K562 (cell line): Measurements from ENCODE around the gene KDM2B. TPM values are rescaled to one million over a fixed set of nuclear protein-coding genes. Genes with fewer than 3 reads are reported as not detected.

Source experiments
- ARID3A ChIP-seq: IDR thresholded peaks from 2 replicates; pipeline ENCODE4 v1.6.1; 2012; ENCODE audit warnings: low read depth, low read length, improper control_type of control experiment, borderline replicate concordance
- CXXC5 ChIP-seq: fragments of 250-450 bp; sonication (Bioruptor Pico); IDR thresholded peaks from 2 replicates; pipeline ENCODE4 v1.8.0; 2022; ENCODE audit warnings: inconsistent platforms, mild to moderate bottlenecking, moderate library complexity
- ETS2 ChIP-seq: IDR thresholded peaks from 2 replicates; pipeline ENCODE4 v1.6.1; 2016; ENCODE audit warnings: borderline replicate concordance, missing genetic modification characterization, mild to moderate bottlenecking, moderate library complexity, missing compliant biosample characterization; ENCODE audit not compliant: poor library complexity, severe bottlenecking
- GTF2F1 ChIP-seq: IDR thresholded peaks from 2 replicates; pipeline ENCODE4 v1.6.1; 2011; ENCODE audit warnings: low read depth, low read length, improper control_type of control experiment
- HNRNPUL1 ChIP-seq: fragments of 200-400 bp; formaldehyde crosslinking; IDR thresholded peaks from 2 replicates; pipeline ENCODE4 v1.6.1; 2017; ENCODE audit warnings: low read length
- KLF6 ChIP-seq: fragments of 250-450 bp; sonication (Bioruptor Pico); IDR thresholded peaks from 2 replicates; pipeline ENCODE4 v1.4.0; 2020; ENCODE audit warnings: mild to moderate bottlenecking, moderate library complexity, borderline replicate concordance
- NBN ChIP-seq: fragments of 450-650 bp; IDR thresholded peaks from 2 replicates; pipeline ENCODE4 v1.6.1; 2016; ENCODE audit warnings: low read depth, mild to moderate bottlenecking
- YBX1 ChIP-seq: fragments of 450-650 bp; IDR thresholded peaks from 2 replicates; pipeline ENCODE4 v1.7.1; 2016; ENCODE audit warnings: mild to moderate bottlenecking
- YY1 ChIP-seq, 3 experiments: IDR thresholded peaks; 2 replicates each; pipeline ENCODE4 v1.6.1; 2011; ENCODE audit warnings: low read length in 2 of 3, mild to moderate bottlenecking in 2 of 3, moderate library complexity in 2 of 3, borderline replicate concordance in 1 of 3, control low read depth in 1 of 3, low read depth in 1 of 3; ENCODE audit not compliant: insufficient read depth in 3 of 3, insufficient replicate concordance in 2 of 3, control insufficient read depth in 1 of 3, insufficient read length in 1 of 3; ENCODE audit errors: extremely low read depth in 1 of 3
- ZBTB49 ChIP-seq: sonication (generic); formaldehyde crosslinking; IDR thresholded peaks from 2 replicates; pipeline ENCODE4 v1.8.0; 2022; ENCODE audit warnings: missing genetic modification reagents, mild to moderate bottlenecking, borderline replicate concordance
- ZFP1 ChIP-seq: fragments of 450-650 bp; formaldehyde crosslinking; IDR thresholded peaks from 2 replicates; pipeline ENCODE4 v1.4.0; 2020; ENCODE audit warnings: mild to moderate bottlenecking, mixed read lengths
- ZNF41 ChIP-seq: fragments of 250-450 bp; sonication (Bioruptor Pico); conservative IDR thresholded peaks from 2 replicates; pipeline ENCODE4 v1.4.0; 2020; ENCODE audit warnings: mild to moderate bottlenecking
- ZSCAN32 ChIP-seq: fragments of 450-650 bp; formaldehyde crosslinking; IDR thresholded peaks from 2 replicates; pipeline ENCODE4 v1.4.0; 2020; ENCODE audit warnings: mild to moderate bottlenecking, moderate library complexity
- polyA plus RNA-seq, 8 experiments: library from polyadenylated mRNA; depleted of rRNA in 4 of 8; stranded (reverse) in 5 of 8; unstranded in 3 of 8; fragments of >200 nt; fragmentation: Nextera tagmentation in 2 of 8; fragmentation: Illumina TruSeq in 1 of 8; extraction: Ambion mirVana in 2 of 8; extraction: Trizol in 1 of 8; gene quantifications; 2 replicates each; pipeline versions ENCODE4 v1.2.1 to v1.2.3, GENCODE V29; 2011 to 2014; ENCODE audit warnings: inconsistent platforms in 1 of 8, missing spikeins in 1 of 8
- total RNA-seq, 7 experiments: library from RNA; depleted of rRNA in 6 of 7; stranded (reverse); fragments of >200 nt in 6 of 7; fragmentation: Illumina TruSeq in 2 of 7; extraction: Trizol in 2 of 7; gene quantifications; 2 replicates each; pipeline versions ENCODE4 v1.2.1 to v1.2.3, GENCODE V29; 2011 to 2021; ENCODE audit warnings: low replicate concordance in 1 of 7
- TF ChIP-seq, protein P1 (sequence below): fragments of 450-650 bp; IDR thresholded peaks from 2 replicates; pipeline ENCODE4 v1.6.1; 2017; ENCODE audit warnings: antibody characterized with exemption, mild to moderate bottlenecking
- TF ChIP-seq, protein P2 (sequence below): fragments of 250-450 bp; sonication (Bioruptor Pico); IDR thresholded peaks from 2 replicates; pipeline ENCODE4 v1.5.0; 2021; ENCODE audit warnings: mild to moderate bottlenecking, borderline replicate concordance

KDM2B gene
- total and polyA plus RNA-seq, 9 of the 15 experiments (the other 6 are each of a cell fraction or from before 2014, with no cell fraction given), result 7.4 to 50.5 (median 22.5) TPM

DNA sequence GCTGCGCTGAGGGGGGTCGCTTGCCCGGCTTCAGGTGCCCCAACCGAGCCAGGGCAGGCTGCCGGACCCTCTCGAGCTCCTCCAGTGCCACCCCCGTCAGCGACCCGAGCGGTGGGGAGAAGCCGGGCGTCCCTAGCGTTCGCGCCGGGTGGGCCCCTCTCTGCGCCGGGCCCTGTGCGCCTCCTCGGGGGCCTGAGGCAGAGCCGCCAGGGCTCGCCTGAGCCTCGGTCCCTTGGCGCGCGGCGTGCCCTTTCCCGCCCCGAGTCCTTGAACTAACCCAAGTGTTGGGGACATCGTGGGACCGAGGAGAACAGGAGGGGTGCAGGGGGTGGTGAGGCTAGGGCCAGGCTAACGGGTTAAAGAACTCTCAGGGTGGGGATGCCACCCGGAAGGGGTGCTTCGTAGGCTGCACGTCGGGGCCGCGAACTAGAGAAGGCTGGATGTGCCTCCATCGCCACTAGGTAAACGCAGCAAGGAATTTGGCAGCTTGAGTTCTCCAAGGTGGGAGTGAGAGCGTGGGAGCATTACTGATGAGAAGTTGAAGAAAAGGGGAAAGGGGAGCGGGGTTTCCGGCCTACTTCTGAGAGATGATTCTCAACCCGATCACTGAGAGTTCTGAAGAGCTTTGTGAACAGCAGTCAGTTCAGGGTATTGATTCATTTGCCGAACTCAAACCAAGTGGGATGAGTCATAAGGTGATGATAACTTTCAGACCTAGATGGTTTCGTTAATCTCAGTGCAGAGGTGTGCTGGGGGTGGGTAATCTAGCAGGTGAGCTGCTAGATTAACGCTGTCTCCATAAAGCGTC lies 180.3 kb downstream of the KDM2B start (continued):
- TF ChIP-seq, protein P1, sequence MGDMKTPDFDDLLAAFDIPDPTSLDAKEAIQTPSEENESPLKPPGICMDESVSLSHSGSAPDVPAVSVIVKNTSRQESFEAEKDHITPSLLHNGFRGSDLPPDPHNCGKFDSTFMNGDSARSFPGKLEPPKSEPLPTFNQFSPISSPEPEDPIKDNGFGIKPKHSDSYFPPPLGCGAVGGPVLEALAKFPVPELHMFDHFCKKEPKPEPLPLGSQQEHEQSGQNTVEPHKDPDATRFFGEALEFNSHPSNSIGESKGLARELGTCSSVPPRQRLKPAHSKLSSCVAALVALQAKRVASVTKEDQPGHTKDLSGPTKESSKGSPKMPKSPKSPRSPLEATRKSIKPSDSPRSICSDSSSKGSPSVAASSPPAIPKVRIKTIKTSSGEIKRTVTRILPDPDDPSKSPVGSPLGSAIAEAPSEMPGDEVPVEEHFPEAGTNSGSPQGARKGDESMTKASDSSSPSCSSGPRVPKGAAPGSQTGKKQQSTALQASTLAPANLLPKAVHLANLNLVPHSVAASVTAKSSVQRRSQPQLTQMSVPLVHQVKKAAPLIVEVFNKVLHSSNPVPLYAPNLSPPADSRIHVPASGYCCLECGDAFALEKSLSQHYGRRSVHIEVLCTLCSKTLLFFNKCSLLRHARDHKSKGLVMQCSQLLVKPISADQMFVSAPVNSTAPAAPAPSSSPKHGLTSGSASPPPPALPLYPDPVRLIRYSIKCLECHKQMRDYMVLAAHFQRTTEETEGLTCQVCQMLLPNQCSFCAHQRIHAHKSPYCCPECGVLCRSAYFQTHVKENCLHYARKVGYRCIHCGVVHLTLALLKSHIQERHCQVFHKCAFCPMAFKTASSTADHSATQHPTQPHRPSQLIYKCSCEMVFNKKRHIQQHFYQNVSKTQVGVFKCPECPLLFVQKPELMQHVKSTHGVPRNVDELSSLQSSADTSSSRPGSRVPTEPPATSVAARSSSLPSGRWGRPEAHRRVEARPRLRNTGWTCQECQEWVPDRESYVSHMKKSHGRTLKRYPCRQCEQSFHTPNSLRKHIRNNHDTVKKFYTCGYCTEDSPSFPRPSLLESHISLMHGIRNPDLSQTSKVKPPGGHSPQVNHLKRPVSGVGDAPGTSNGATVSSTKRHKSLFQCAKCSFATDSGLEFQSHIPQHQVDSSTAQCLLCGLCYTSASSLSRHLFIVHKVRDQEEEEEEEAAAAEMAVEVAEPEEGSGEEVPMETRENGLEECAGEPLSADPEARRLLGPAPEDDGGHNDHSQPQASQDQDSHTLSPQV, result no peak
- TF ChIP-seq ZBTB49 (CRISPR knock-in tag) (no peak), ARID3A (no peak), ETS2 (tag) (no peak), YY1 (IDR thresholded peaks at IDR 0.05; ENCODE audit: borderline replicate concordance in 1 of 3, control insufficient read depth in 1 of 3, extremely low read depth in 1 of 3, insufficient read depth in 3 of 3, insufficient read length in 1 of 3, insufficient replicate concordance in 2 of 3, low read depth in 1 of 3, low read length in 2 of 3) (no peak), ZFP1 (CRISPR knock-in tag) (no peak), HNRNPUL1 (no peak), ZSCAN32 (no peak), KLF6 (CRISPR knock-in tag) (no peak), YBX1 (no peak), NBN (no peak), CXXC5 (CRISPR knock-in tag) (no peak), GTF2F1 (no peak), ZNF41 (CRISPR knock-in tag) (no peak)
- TF ChIP-seq, protein P2, sequence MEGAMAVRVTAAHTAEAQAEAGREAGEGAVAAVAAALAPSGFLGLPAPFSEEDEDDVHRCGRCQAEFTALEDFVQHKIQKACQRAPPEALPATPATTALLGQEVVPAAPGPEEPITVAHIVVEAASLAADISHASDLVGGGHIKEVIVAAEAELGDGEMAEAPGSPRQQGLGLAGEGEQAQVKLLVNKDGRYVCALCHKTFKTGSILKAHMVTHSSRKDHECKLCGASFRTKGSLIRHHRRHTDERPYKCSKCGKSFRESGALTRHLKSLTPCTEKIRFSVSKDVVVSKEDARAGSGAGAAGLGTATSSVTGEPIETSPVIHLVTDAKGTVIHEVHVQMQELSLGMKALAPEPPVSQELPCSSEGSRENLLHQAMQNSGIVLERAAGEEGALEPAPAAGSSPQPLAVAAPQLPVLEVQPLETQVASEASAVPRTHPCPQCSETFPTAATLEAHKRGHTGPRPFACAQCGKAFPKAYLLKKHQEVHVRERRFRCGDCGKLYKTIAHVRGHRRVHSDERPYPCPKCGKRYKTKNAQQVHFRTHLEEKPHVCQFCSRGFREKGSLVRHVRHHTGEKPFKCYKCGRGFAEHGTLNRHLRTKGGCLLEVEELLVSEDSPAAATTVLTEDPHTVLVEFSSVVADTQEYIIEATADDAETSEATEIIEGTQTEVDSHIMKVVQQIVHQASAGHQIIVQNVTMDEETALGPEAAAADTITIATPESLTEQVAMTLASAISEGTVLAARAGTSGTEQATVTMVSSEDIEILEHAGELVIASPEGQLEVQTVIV, result no peak
